GM23338 (cell line): ENCODE results near the gene RSL1D1.

Experiments used
- CREB1 ChIP-seq: fragments of 250-450 bp; sonication (Bioruptor Pico); IDR thresholded peaks from 2 replicates; pipeline ENCODE4 v1.5.0; 2020; ENCODE audit warnings: low read depth, mild to moderate bottlenecking, moderate library complexity
- EZH2 ChIP-seq: fragments of 200-600 bp; sonication (generic); IDR thresholded peaks from one replicate; pipeline ENCODE4 v1.8.0; 2017; ENCODE audit warnings: antibody characterized with exemption, mild to moderate bottlenecking, low read depth; ENCODE audit not compliant: unreplicated experiment
- EZH2phosphoT487 ChIP-seq: fragments of 200-600 bp; sonication (generic); IDR thresholded peaks from one replicate; pipeline ENCODE4 v1.8.1; 2018; ENCODE audit warnings: antibody characterized with exemption; ENCODE audit not compliant: unreplicated experiment
- JUNB ChIP-seq: IDR thresholded peaks from one replicate; pipeline ENCODE4 v1.6.1; 2016; ENCODE audit warnings: antibody characterized with exemption; ENCODE audit not compliant: unreplicated experiment
- POLR2AphosphoS5 ChIP-seq: IDR thresholded peaks from 2 replicates; pipeline ENCODE4 v1.6.1; 2016; ENCODE audit warnings: antibody characterized with exemption, low read depth
- ZNF114 ChIP-seq: fragments of 250-450 bp; sonication (Bioruptor Pico); IDR thresholded peaks from 2 replicates; pipeline ENCODE4 v1.5.0; 2020; ENCODE audit warnings: mild to moderate bottlenecking, moderate library complexity

- TF ChIP-seq JUNB = no peak
- TF ChIP-seq EZH2 = no peak
- TF ChIP-seq POLR2AphosphoS5 = no peak
- TF ChIP-seq EZH2phosphoT487 = no peak
- no peak for TF ChIP-seq ZNF114
- no peak for TF ChIP-seq CREB1 (CRISPR knock-in tag)
Observed at GRCh38 chr16:11848842-11849241, 2.5 kb downstream of the RSL1D1 start.
